ENCODE measurements around the gene SLC38A11. TPM values are rescaled to one million over a fixed set of nuclear protein-coding genes. Genes with fewer than 3 reads are reported as not detected.
A peak's percentile ranks its signal among the peaks of the same experiment; 100 is the strongest.

Gene SLC38A11
- total RNA-seq, 1 donor from 2014 or later = not detected

- no peak for DNase-seq
These were observed 14.8 kb upstream of the SLC38A11 start for GRCh38 chr2:164969909-164970690.

GRCh38 chr2:164967781-164968228 is 12.5 kb upstream of the SLC38A11 start:
- no peak for DNase-seq

DNA sequence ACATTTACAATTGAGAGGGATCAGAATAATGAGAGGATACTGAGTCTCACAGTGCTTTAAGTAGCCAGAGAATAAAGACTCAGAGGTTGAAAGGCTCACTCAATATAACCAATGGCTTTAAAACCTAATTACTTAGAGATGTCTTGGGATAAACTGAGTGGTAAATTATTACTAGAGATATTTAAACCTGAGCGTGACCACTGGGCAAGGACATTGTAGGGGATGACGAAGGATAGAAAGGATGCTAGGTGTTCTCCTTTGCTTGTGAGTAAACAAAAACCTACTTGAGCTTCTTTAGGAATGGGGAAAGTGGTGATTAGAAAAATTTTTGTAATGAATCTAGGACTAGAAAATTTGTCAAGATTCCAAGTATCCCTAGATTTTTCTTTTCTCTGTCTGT is 12.0 kb upstream of the SLC38A11 start:
- DNase-seq = no peak

DNA sequence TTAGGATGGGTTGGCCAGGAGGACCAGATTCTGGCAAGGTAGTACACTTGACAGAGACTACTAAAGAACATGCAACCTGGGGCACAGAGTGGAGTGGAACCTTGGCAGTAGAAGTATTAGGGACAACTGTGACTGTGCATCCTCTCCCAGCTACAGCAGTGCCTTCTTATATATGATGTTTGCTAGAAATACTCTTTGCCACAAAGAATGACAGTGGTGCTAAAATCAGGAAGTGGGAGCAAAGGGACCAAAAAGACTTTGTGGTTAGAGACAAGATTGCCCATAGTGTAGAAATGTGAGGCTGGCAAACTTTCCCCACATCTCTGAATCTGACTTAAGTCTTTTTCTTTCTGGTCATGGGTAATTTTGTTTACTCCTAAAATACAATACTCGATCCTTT is 9.4 kb upstream of the SLC38A11 start:
- DNase-seq = no peak

GRCh38 chr2:164960159-164960558 is 4.8 kb upstream of the SLC38A11 start:
- peak; percentile 26 for DNase-seq

- no peak for DNase-seq
These were observed 1.1 kb downstream of the SLC38A11 start for GRCh38 chr2:164954186-164954585.

GRCh38 chr2:164953279-164953678 is 2.0 kb downstream of the SLC38A11 start:
- DNase-seq = no peak

GRCh38 chr2:164952057-164952702 is 3.1 kb downstream of the SLC38A11 start:
- DNase-seq = no peak

GRCh38 chr2:164948540-164948939 is 6.8 kb downstream of the SLC38A11 start:
- DNase-seq = no peak

GRCh38 chr2:164947281-164947680 is 8.0 kb downstream of the SLC38A11 start:
- no peak for DNase-seq

- no peak for DNase-seq
These were observed 12.0 kb downstream of the SLC38A11 start for GRCh38 chr2:164943289-164943688.

DNA sequence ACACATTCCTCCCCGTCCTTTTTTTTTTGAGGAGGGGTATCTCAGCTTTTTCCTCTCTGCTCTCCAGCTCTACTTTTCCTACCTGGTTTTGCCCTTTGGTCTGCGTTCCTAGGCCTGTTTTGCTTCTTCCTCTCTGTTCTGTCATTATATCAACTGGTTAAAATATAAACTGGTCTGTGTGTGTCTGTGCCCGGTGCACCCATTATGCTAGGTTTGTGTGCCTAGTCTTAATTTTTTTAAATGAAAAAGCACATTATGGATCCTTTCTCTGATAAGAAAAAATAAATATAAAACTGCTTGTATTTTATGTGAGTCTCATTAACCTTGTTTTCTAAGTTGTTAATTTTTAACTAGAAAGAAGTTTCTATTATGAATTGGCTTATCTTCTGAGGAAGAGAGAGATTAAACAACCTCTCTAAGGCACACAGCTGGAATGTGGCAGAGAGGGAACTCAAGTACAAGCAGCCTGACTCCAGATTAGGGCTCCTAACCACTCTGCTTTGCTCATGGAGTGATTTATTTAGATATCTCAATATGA is 17.4 kb downstream of the SLC38A11 start:
- no peak for DNase-seq

DNA sequence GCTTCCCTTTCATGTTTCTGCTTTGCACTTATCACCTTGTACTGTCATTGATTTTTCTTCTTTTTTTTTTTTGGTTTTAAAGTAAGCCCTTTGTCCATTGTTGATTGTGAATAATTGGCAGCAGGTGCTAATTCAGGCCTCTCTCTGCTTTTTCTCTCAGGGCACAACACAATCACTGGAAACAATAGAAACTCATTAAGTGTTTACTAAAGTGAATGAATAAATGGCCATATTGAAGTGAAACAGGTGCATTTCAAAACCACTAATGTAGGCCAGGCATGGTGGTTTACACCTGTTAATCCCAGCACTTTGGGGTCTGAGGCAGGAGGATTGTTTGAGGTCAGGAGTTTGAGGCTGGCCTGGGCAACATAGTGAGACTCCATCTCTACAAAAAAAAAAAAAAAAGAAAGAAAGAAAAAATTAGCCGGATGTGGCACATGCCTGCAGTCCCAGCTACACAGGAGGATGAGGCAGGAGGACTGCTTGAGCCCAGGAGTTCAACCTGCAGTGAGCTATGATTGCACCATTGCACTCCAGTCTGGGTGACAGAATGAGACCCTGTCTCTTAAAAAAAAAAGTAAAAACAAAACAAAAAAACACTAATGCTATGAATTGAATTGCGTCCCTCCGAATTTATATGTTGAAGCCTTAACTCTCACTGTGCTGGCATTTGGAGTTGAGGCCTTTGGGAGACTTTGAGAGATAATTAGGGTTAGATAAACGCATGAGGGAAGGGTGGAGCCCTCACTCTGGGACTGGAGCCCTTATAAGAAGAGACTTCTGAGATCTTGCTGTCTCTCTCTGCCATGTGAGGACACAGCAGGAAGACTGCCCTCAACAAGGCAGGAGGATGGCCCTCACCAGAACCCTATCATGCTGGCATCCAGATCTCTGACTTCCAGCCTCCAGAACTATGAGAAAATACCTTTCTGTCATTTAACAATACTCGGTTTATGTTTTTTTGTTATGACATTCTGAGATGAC is 19.9 kb downstream of the SLC38A11 start:
- no peak for DNase-seq

DNA sequence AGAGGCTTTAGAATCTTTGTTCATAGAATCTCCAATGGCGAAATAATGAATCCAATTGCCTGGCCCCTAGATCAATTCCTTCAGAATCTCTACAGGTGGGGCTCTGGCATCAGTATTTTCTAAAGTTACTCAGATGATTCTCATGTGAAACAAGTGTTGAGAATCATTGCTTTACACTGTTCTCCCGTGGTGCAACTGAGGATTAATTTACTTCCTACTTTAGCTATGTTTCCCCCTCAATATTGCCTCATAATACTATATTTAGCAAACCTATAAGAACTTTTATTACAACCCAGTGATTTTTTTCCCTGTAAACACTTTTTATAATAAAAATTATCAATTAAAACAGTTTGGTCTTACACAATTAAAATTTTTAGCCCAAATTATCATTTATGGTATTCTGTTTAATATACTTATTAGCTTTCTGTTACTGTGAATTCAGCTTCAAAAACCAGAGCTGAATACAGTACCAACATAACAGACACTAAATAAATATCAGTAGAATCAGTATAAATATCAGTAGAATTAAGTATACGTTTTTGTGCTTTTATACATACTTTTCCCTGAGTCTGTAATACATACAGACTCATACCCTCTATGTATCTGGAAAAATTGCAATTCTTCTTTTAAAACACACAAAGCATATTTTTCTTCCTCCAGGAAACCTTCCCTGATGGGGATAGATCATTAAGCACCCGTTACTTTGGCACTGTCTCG is 20.8 kb downstream of the SLC38A11 start:
- no peak for DNase-seq

GRCh38 chr2:164933671-164934189 is 21.6 kb downstream of the SLC38A11 start:
- DNase-seq = no peak

GRCh38 chr2:164932377-164932776 is 22.9 kb downstream of the SLC38A11 start:
- no peak for DNase-seq

GRCh38 chr2:164928101-164928673 is 27.1 kb downstream of the SLC38A11 start:
- DNase-seq = no peak

- DNase-seq = no peak
These were observed 33.2 kb downstream of the SLC38A11 start for GRCh38 chr2:164922134-164922533.

DNA sequence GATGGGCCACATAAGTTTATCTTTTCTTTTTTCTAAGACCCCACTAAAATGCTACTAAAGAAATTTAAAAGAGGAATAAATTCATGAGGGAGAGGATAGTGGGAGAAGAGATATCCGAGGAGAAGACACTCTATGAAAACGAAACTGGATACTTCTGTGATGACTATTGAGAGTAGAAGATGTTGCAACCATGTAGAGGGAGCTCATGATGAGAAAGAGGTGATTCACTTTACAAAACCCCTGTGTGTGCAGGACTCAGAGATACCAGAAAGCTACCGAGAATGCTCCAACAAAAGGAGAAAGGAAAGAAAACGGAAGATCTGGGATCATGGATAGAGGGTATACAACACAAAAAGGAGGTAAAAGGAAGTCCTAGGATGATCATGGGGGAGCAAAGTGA is 34.9 kb downstream of the SLC38A11 start:
- no peak for DNase-seq

- DNase-seq = peak; percentile 72
These were observed 37.9 kb downstream of the SLC38A11 start for GRCh38 chr2:164917296-164917903.

DNA sequence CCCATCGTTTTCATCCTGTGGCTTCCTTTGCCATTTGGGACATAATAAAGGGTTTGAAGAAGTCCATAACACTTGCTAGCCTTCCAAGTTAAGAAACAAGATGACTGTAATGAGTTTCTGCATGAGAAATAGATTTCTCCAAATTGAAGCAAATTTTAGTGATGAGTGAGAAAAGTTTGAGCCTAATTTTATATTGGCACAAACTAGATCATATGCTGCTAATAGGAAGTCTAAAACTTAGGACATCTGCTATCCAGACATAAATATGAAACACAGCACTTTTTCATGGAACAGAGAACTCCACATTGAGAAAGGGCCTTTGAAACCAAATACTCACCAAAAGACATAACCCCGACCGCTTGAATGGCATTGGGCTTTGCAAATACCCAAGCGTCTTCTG is 39.8 kb downstream of the SLC38A11 start:
- no peak for DNase-seq

Data from dermis blood vessel endothelial cell (primary cell).